Activated T-helper 2 cell treated with anti-CD3 and anti-CD28 coated beads, Interferon-gamma antibody, Interleukin-2, Interleukin-4, amounts not matched to agents 10 μg/mL and 5 μg/mL and 100 μg/mL, durations not matched to agents 14 hours and 24 hours and 36 hours (primary cell): Measurements from ENCODE around the gene CPNE7. TPM values are rescaled to one million over a fixed set of nuclear protein-coding genes. Genes with fewer than 3 reads are reported as not detected.

Experiments used
- DNase-seq: peaks from one replicate; pipeline ENCODE4 v3.0.0; 2021; ENCODE audit warnings: low spot score
- H3K27ac Mint-ChIP-seq: one replicate; pipeline ENCODE4 v1.8.0; 2021; ENCODE audit warnings: mixed read lengths
- H3K27me3 Mint-ChIP-seq: one replicate; pipeline ENCODE4 v1.8.0; 2021; ENCODE audit warnings: low read depth, mixed read lengths
- H3K36me3 Mint-ChIP-seq: one replicate; pipeline ENCODE4 v1.8.0; 2021; ENCODE audit warnings: low read depth, mixed read lengths
- H3K4me1 Mint-ChIP-seq: one replicate; pipeline ENCODE4 v1.8.0; 2021; ENCODE audit warnings: low read depth, mixed read lengths
- H3K4me3 Mint-ChIP-seq: one replicate; pipeline ENCODE4 v1.8.0; 2021; ENCODE audit warnings: low read depth, mild to moderate bottlenecking, moderate library complexity, mixed read lengths
- H3K9me3 Mint-ChIP-seq: one replicate; pipeline ENCODE4 v1.8.0; 2021; ENCODE audit warnings: mixed read lengths
- intact Hi-C: fragments of 100-400 bp; cut with micrococcal nuclease; formaldehyde crosslinking; loops from one replicate; pipeline ENCODE4 v1.15.1; 2023
- total RNA-seq: library from RNA; stranded (reverse); gene quantifications from 2 replicates; pipeline ENCODE4 v1.2.3, GENCODE V29; 2022

The CPNE7 gene
- total RNA-seq, 1 donor from 2014 or later: 25.7 TPM

DNA sequence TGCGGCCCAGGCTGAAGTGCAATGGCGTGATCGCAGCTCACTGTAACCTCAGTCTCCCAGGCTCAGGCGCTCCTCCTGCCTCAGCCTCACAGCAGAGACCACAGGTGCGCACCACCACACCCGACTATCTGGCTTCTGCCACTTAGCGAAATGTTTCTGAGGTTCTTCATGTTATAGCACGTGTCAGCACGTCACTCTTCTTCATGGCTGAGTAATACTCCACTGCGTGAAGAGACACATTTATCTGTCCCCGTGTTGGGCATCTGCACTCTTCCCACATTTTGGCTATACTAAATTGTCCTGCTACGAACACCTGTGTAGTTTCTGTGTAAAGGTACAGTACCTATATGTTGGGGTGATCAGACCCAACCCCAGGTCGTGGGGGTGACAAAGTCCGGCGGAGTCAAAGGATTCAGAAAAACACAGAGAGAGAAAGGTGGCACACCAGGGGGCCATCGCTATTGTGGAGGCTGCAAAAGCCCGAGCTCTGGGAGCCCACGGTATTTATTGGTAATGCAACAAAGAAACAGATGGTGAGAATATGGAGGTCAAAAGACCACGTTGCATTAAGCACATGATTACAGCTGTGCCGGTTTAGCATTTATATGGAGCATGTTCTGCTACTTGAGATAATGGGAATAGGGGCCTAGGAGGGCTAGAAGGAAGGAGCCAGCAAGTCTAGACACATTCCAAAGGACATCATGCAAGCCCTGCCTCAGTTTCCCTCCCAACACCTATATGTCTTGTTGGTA is 37.0 kb downstream of the CPNE7 start:
- H3K4me1 Mint-ChIP-seq: peaks cover 4% of the 10 kb centered on the region
- DNase-seq: no peak
- H3K4me3 Mint-ChIP-seq: no peak overlapping the region
- H3K36me3 Mint-ChIP-seq: peaks cover 3% of the 10 kb centered on the region
- peaks cover 9% of the 10 kb centered on the region for H3K9me3 Mint-ChIP-seq
- intact Hi-C loops: no loop called here
- no peak overlapping the region for H3K27ac Mint-ChIP-seq
- no peaks in the 10 kb centered on the region for H3K27me3 Mint-ChIP-seq

DNA sequence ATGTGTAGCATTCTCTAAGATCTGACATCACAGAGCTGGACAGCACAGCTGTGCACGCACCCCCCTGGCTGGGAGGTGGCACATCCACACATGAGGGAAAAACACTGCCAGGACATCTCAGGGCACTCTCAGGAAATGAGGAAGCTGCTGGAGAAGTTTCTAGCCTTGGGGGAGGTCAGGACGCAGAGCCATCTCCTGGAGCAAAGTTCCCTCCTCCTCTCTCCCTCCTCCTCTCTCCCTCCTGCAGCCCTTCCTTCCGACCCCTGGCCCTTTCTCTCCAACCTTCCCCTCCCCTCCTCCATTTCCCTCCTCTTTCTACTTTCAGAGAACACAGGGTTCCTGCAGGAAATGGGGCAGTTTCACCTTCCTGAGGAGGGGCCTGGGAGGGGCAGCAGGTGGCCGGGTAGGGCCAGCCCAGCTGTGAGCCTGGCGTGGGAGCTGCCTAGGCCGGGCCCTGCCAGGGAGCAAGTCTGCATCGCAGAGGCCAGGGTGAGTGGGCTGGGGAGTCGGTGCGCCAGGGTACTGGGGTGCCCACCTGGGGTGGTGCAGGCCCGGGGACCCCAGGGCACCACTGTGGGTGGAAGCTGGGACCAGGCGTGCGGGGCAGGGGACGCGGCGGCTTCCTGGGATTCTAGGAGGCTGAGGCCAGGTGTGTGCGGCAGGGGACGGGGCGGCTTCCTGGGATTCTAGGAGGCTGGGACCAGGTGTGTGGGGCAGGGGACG is 37.8 kb downstream of the CPNE7 start, which contains the start of gene DPEP1:
Gene DPEP1 (plus strand): TSS at position 412 of the 723 bp plus-strand sequence. CDS start 16,769 bp downstream, outside the sequence.
- no peak for DNase-seq
- Mint-ChIP-seq H3K4me3 (no peak within 1 kb of the TSS), H3K27me3 (no peaks in the 10 kb centered on the region), H3K27ac (no peak within 1 kb of the TSS), H3K4me1 (peaks cover 4% of the 10 kb centered on the region), H3K9me3 (peaks cover 9% of the 10 kb centered on the region), H3K36me3 (peaks cover 3% of the 10 kb centered on the region)
- intact Hi-C loops: no loop called here

DNA sequence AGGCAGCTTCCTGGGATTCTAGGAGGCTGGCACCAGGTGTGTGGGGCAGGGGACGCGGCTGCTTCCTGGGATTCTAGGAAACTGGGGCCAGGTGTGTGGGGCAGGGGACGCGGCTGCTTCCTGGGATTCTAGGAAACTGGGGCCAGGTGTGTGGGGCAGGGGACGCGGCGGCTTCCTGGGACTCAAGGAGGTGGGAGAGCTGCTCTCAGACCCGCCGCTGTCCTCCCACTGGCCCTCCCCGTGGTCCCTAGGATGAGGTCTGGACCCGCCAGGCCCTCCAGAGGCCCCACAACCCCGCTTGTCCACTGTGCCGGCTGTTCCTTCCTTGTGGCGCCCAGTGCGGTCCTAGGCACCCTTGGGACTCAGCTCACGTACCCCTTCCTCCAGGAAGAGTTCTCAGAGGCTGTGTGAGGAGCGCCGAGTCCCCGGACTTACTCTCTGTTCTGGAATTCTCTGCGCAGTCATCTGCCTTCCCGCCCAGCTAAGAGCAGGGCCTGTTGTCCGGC is 38.4 kb downstream of the CPNE7 start:
- Mint-ChIP-seq H3K4me3 (no peak overlapping the region), H3K36me3 (peaks cover 3% of the 10 kb centered on the region)
- no peak for DNase-seq

DNA sequence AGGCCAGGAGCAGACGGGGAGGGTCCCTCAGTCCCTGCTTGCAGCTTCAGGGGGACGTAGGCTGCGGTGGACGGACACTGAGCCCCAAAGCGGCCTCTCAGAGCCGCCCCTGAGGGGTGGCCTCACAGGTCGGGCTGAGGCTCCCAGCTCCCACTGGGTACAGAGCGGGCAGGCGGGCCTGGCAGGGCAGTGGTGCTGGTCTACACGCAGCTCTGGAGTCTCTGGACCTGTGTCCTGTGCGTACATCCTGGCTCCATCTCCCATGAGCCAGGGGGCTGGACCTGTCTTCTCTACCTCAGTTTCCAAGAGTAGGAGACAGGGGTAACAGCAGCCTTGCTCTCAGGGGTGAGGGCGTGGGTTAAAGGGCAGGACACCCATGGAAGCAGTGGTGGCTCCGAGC is 39.6 kb downstream of the CPNE7 start:
- Mint-ChIP-seq H3K4me3 (no peak overlapping the region), H3K36me3 (peaks cover 3% of the 10 kb centered on the region), H3K27me3 (no peaks in the 10 kb centered on the region), H3K4me1 (peaks cover 4% of the 10 kb centered on the region), H3K27ac (no peak overlapping the region), H3K9me3 (peaks cover 9% of the 10 kb centered on the region)
- DNase-seq: no peak
- intact Hi-C loops: no loop called here

More for the DNA sequence above, 38.4 kb downstream of the CPNE7 start:
- H3K27ac Mint-ChIP-seq: no peak overlapping the region
- peaks cover 4% of the 10 kb centered on the region for H3K4me1 Mint-ChIP-seq
- H3K9me3 Mint-ChIP-seq: peaks cover 9% of the 10 kb centered on the region
- no peaks in the 10 kb centered on the region for H3K27me3 Mint-ChIP-seq
- intact Hi-C loops: no loop called here

DNA sequence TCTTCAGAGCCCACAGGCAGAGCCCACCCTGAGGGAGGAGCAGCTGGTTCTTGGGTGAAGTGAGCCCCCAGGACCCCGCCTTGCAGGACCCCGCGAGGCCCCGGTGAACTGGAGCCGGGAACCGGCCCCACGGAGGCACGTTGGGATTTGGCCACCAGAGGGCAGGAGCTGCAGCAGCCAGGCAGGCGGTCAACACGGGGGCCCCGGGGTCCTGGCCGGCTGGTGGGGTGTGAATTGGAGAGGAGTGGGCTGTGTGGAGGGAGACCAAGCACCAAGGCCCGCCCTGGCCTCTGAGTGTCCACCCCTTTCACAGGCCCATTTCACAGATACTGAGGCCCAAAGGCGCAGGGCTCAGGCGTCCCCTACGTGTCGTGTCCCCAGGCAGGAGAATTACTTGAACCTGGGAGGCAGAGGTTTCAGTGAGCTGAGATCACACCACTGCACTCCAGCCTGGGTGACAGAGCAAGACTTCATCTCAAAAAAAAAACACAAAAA is 40.1 kb downstream of the CPNE7 start:
- peaks cover 3% of the 10 kb centered on the region for H3K36me3 Mint-ChIP-seq
- H3K9me3 Mint-ChIP-seq: peaks cover 9% of the 10 kb centered on the region
- no peaks in the 10 kb centered on the region for H3K27me3 Mint-ChIP-seq
- H3K4me1 Mint-ChIP-seq: peaks cover 4% of the 10 kb centered on the region
- no peak overlapping the region for H3K27ac Mint-ChIP-seq
- intact Hi-C loops: no loop called here
- H3K4me3 Mint-ChIP-seq: no peak overlapping the region
- no peak for DNase-seq

DNA sequence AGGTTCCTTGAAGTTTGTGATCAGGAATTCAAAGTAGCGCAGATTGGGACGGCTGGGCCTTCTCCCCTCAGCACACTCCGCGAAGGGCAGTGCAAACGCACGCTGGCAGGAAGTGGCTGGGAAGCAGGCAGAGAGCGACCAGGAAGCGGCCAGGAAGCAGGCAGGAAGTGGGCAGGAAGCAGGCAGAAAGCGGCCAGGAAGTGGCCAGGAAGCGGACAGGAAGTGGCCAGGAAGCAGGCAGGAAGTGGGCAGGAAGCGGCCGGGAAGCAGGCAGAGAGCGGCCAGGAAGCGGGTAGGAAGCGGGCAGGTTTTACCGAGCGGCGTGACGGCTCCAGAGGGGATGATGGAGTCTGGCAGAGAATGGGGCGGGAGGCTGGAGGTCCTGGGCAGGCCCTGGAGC is 41.1 kb downstream of the CPNE7 start:
- Mint-ChIP-seq H3K27me3 (no peaks in the 10 kb centered on the region), H3K36me3 (peaks cover 3% of the 10 kb centered on the region), H3K9me3 (peaks cover 9% of the 10 kb centered on the region), H3K27ac (peak overlapping the region; percentile 76), H3K4me1 (peaks cover 4% of the 10 kb centered on the region), H3K4me3 (no peak overlapping the region)
- intact Hi-C loops: no loop called here
- no peak for DNase-seq

DNA sequence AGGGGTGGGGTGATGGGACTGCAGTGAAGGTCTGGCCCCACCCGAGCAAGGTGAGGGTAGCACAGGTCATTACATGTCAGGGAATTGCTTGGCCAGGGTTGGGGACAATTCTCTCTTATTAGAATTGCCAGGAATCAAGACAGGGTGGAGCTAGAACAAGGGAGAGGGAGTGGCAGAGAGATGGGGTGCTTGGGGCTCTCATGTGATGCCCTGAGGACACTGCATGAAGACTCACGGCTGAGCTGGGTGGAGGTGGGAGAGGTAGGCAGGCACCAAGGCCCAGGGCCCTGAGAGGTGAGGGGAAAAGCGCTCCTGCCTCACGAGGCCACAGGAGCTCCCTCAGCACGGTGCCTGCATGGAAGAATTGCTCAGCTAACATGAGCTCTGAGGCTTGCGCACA is 41.5 kb downstream of the CPNE7 start:
- H3K27me3 Mint-ChIP-seq: no peaks in the 10 kb centered on the region
- H3K27ac Mint-ChIP-seq: peak overlapping the region; percentile 76
- H3K4me3 Mint-ChIP-seq: no peak overlapping the region
- intact Hi-C loops: no loop called here
- no peak for DNase-seq
- peaks cover 3% of the 10 kb centered on the region for H3K36me3 Mint-ChIP-seq
- H3K4me1 Mint-ChIP-seq: peaks cover 4% of the 10 kb centered on the region
- H3K9me3 Mint-ChIP-seq: peaks cover 9% of the 10 kb centered on the region

DNA sequence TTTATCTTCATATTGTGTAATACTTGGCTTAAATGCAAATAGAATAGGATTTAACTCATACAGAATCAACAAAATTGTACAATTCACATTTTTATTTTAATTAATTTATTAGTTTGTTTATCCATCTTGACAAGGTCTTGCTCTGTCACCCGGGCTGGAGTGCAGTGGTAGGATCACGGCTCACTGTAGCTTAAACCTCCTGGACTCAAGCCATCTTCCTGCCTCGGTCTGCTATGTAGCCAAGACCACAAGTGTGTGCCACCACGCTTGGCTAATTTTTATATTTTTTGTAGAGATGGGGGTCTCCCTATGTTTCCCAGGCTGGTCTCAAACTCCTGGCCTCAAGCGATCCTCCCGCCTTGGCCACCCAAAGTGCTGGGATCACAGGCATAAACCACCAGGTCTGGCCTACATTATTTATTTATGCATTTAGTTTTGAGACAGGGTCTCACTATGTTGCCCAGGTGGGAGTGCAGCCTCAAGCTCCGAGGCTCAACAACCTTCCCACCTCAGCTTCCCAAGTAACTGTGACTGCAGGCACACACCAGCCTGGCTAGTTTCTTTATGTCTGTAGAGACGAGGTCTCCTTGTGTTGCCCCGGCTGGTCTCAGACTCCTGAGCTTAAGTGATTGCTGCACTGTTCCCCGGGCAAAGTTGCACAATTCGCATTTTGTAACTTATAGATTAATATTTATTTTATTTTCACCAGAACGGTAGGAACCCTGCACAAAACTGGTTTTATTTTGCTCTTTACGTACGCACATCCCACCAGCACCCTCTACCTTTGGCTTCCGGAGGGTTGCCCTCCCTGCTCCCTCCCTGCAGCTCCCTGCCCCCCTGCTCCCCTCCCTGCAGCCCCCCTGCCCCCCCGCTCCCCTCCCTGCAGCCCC is 42.8 kb downstream of the CPNE7 start:
- Mint-ChIP-seq H3K4me1 (peaks cover 4% of the 10 kb centered on the region), H3K9me3 (peaks cover 9% of the 10 kb centered on the region), H3K27ac (no peak overlapping the region), H3K36me3 (peaks cover 3% of the 10 kb centered on the region), H3K27me3 (peaks cover 5% of the 10 kb centered on the region), H3K4me3 (no peak overlapping the region)
- intact Hi-C loops: no loop called here
- no peak for DNase-seq

DNA sequence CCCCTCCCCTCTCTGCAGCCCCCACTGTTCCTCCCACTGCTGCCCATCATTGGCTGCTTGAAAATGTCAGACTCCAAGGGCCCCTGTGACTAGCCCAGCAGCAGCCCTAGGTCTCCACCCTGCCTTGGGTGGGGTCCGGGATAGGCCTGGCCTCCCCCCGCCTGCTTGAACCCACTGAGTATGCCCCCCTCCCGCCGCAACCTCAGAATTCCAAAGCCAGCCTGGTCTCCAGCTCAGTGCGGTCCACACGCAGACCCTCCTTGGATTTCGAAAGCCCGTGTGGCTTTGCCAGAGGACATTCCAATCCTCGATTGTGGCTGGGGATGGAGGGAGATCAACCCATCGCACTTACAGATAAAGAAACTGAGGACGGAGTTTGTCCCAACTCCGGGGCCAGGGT is 44.3 kb downstream of the CPNE7 start:
- no peak for DNase-seq
- no peak overlapping the region for H3K27ac Mint-ChIP-seq
- intact Hi-C loops: no loop called here
- H3K4me1 Mint-ChIP-seq: peaks cover 4% of the 10 kb centered on the region
- H3K4me3 Mint-ChIP-seq: no peak overlapping the region
- H3K9me3 Mint-ChIP-seq: peaks cover 9% of the 10 kb centered on the region
- peaks cover 13% of the 10 kb centered on the region for H3K27me3 Mint-ChIP-seq
- H3K36me3 Mint-ChIP-seq: peaks cover 3% of the 10 kb centered on the region

DNA sequence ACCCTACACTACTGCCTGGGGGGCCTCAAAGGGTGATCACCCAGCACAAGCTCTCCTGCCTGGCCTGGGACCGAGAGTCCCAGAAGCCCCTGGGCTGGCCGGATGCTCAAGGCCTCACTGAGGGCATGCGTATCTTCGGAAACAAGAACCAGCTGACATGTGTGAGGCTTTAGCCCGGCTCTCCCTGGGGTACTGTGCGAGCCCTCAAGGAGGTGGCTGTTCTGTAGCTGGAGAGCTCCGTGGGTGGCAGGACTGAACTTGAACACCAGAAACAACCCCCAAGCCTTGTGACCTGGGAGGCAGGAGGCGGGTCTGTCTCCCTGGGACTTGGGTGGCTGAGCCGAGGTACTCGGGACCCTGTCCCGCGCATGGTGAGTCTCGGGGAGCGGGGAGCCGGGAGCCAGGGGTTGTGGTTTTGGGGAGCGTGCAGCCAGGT is 44.9 kb downstream of the CPNE7 start:
- peaks cover 9% of the 10 kb centered on the region for H3K9me3 Mint-ChIP-seq
- DNase-seq: no peak
- peaks cover 3% of the 10 kb centered on the region for H3K36me3 Mint-ChIP-seq
- H3K4me3 Mint-ChIP-seq: no peak overlapping the region
- intact Hi-C loops: no loop called here
- peaks cover 4% of the 10 kb centered on the region for H3K4me1 Mint-ChIP-seq
- H3K27me3 Mint-ChIP-seq: peaks cover 19% of the 10 kb centered on the region
- H3K27ac Mint-ChIP-seq: no peak overlapping the region

DNA sequence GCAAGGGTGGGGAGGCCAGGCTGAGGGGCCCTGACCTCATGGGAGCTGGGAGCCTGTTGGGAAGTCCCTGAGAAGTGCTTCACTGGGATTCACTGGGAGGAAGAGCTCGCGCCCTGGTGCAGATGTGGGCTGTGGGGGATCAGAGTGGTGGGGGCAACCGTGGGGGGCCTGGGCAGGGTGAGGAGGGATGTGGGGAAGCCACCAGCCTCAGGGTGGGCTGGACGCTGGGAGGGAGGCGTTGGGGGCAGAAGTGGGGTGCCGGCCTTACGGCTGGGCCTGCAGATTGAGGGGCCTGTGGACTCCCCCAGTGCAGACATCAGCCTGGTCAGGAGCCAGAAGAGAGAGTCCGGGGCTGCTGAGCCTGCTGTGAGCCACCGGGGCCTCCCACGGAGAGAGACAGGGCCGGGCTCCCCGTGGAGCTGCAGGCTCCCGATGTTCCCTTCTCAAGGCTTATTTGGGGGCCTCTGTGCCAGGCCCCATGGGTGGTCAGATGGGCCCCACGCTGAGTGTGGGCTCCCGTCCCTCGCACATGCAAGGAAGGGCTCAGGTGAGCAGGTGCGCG is 45.7 kb downstream of the CPNE7 start:
- peaks cover 9% of the 10 kb centered on the region for H3K9me3 Mint-ChIP-seq
- H3K27me3 Mint-ChIP-seq: peaks cover 19% of the 10 kb centered on the region
- no peak overlapping the region for H3K27ac Mint-ChIP-seq
- peaks cover 4% of the 10 kb centered on the region for H3K4me1 Mint-ChIP-seq
- H3K4me3 Mint-ChIP-seq: no peak overlapping the region
- DNase-seq: no peak
- H3K36me3 Mint-ChIP-seq: peaks cover 3% of the 10 kb centered on the region
- intact Hi-C loops: no loop called here
